HG03045 (cell line): ENCODE measurements around the gene TMEM161B.
"Not testable (repeated sequence)": the region's sequence is repeated elsewhere in the genome, so short reads cannot be mapped to it uniquely, and the experiment has no call there.

ENCODE experiments used
- ATAC-seq: cut with Tn5 transposase; IDR thresholded peaks from one replicate; pipeline ENCODE4 v1.9.1; 2021; ENCODE audit warnings: mild to moderate bottlenecking, moderate library complexity; ENCODE audit not compliant: unreplicated experiment

TMEM161B gene

GRCh38 chr5:88188458-88189132, 80.0 kb downstream of the TMEM161B start:
- ATAC-seq: no peak

GRCh38 chr5:88183255-88183654, 85.4 kb downstream of the TMEM161B start:
- no peak for ATAC-seq

- ATAC-seq: not testable (repeated sequence)
Observed at GRCh38 chr5:88177486-88177885, 91.2 kb downstream of the TMEM161B start.

- ATAC-seq: no peak
Observed at GRCh38 chr5:88172847-88173758, 95.5 kb downstream of the TMEM161B start.

- no peak for ATAC-seq
Observed at GRCh38 chr5:88159591-88159990, 109.1 kb downstream of the TMEM161B start.

GRCh38 chr5:88158056-88158455, 110.6 kb downstream of the TMEM161B start:
- no peak for ATAC-seq

GRCh38 chr5:88154891-88155290, 113.8 kb downstream of the TMEM161B start:
- ATAC-seq: no peak

GRCh38 chr5:88150747-88151146, 117.9 kb downstream of the TMEM161B start:
- ATAC-seq: no peak

GRCh38 chr5:88145611-88146467, 122.8 kb downstream of the TMEM161B start:
- no peak for ATAC-seq

- no peak for ATAC-seq
Observed at GRCh38 chr5:88145221-88145610, 123.4 kb downstream of the TMEM161B start.
